Nucleus accumbens (tissue), 56 donors: ENCODE results near the gene OBI1.

ENCODE experiments used
- DNase-seq, 56 donors: peaks; one replicate each; lab custom pipeline; 2025; lab: John Stamatoyannopoulos, UW

OBI1 gene

DNA sequence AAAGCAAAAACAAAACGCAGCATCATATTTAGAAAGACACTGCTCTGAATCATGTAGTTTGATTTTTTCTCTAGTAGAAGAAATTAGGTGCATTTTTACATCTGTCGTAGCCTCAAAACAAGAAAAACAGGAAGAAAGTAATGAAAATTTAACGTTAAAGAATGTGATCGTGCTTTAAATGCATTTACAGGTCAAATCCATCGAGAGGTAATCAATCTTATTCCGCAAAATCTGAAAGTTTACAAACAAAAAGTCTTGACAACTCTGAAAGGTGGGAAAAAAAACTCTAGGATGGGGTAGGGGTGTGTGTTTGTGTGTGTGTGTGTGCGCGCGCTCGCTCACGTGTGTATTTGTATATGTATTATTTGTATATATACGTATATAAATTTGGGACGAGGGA, 65.8 kb downstream of the OBI1 start:
- no peak for DNase-seq

DNA sequence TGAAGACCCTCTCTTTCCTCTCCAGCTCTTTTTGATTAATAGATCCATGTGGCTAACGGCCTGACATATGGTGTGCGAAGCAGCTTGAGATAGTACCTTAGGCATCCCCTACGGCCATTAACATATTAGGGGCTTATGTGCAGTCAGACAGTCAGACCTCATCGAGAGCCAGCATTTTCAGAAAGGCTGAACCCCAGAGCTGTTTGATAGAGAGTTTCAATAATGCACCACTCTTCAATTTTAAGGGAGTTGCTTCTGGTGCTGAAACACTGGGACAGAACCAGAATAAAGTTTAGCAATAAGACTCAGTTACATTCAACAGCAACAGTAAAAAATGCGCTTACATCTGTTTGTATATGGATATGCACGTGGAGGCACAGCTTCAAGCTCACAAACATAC, 66.4 kb downstream of the OBI1 start:
- no peak for DNase-seq

- DNase-seq, result no peak
Observed at GRCh38 chr13:78589206-78589605, 69.7 kb downstream of the OBI1 start.

DNA sequence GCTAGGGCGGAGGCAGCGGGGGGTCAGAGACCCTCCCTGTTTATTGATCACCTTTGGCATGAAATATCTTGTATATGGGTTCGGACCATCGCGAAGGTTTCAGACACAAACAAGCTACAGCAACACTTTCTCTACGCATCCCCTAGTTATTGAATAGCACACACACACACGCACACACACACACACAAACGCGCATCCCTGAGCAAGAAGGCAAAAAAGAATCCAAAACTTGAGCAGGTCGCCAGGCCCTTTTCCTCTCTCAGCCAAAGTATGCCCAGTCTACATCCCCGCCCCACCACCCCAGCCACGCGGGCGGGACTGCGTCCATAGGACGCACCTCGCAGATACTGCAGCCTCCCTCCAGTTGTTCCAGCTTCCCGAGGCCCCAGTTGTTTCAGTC, 71.6 kb downstream of the OBI1 start:
- no peak for DNase-seq

GRCh38 chr13:78586706-78587105, 72.2 kb downstream of the OBI1 start:
- no peak for DNase-seq

DNA sequence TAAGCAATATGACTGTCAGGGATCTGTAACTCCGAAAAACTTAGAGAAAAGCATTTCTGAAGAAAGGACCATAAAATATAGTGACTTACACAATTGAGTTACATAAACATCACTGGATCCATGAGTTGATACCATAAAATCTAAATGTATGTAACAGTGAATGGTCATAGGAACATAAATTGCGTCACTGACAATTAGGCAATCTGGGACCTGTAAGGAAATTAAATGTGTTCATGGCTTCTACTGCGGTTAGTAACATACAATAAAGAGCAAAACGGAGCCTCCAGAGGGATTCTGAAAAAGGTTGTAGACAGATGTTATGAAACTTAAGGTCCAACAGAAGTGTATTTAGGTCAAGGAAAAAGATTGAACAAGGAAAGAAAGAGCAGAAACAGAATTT, 82.7 kb downstream of the OBI1 start:
- DNase-seq, result no peak

GRCh38 chr13:78572459-78572858, 86.5 kb downstream of the OBI1 start:
- no peak for DNase-seq

GRCh38 chr13:78569029-78569428, 89.9 kb downstream of the OBI1 start:
- DNase-seq, result no peak

- DNase-seq, result no peak
Observed at GRCh38 chr13:78566631-78567030, 92.3 kb downstream of the OBI1 start.
